ENCODE data around the gene STAT5B.
"Not testable (repeated sequence)": the region's sequence is repeated elsewhere in the genome, so short reads cannot be mapped to it uniquely, and the experiment has no call there.

The STAT5B gene

GRCh38 chr17:42305543-42306384, 29.6 kb upstream of the STAT5B start:
- no peak overlapping the region for H3K4me2 ChIP-seq (ENCODE audit: low read depth, low read length)
- H3K9ac ChIP-seq (ENCODE audit: low read length), result no peak overlapping the region
- H3F3A ChIP-seq (ENCODE audit: insufficient read depth, low read length), result no peaks in the 10 kb centered on the region

DNA sequence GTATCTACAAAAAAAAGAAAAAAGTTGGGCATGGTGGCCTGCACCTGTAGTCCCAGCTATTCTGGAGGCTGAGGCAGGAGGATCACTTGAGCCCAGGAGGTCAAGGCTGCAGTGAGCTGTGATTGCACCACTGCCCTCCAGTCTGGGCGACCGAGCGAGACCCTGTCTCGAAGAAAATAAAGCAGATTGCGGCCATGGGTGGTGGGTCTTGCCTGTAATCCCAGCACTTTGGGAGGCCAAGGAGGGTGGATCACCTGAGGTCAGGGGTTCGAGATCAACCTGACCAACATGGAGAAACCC, 28.8 kb upstream of the STAT5B start:
- not testable (repeated sequence) for H3F3A ChIP-seq (ENCODE audit: insufficient read depth, low read length); H3K9ac ChIP-seq (ENCODE audit: low read length); H3K27ac ChIP-seq (ENCODE audit: low read length); H3K27me3 ChIP-seq (replicated peaks; ENCODE audit: insufficient read depth, low read length); H2AFZ ChIP-seq (ENCODE audit: low read length); H3K4me1 ChIP-seq (ENCODE audit: low read length); H3K79me2 ChIP-seq (ENCODE audit: low read length); DNase-seq; H3K36me3 ChIP-seq (replicated peaks; ENCODE audit: insufficient read depth, low read length); H3K9me2 ChIP-seq (replicated peaks; ENCODE audit: insufficient read depth, low read length); H3K4me2 ChIP-seq (ENCODE audit: low read depth, low read length); H3K9me3 ChIP-seq (replicated peaks; ENCODE audit: insufficient read depth, low read length); H3K4me3 ChIP-seq (ENCODE audit: low read length); H4K20me1 ChIP-seq (ENCODE audit: insufficient read depth, low read length)

More at GRCh38 chr17:42305543-42306384, 29.6 kb upstream of the STAT5B start:
- H3K79me2 ChIP-seq (ENCODE audit: low read length), result no peaks in the 10 kb centered on the region
- H3K4me1 ChIP-seq (ENCODE audit: low read length), result no peaks in the 10 kb centered on the region
- TF ChIP-seq CTCF (IDR thresholded peaks at IDR 0.05; ENCODE audit: low read length) (no peak), EZH2 (optimal IDR thresholded peaks at IDR 0.05; ENCODE audit: low read depth, low read length) (no peak), EZH2phosphoT487 (IDR thresholded peaks at IDR 0.05; ENCODE audit: low read length) (no peak)
- H3K9me3 ChIP-seq (replicated peaks; ENCODE audit: insufficient read depth, low read length), result no peaks in the 10 kb centered on the region
- DNase-seq, result no peak
- H3K27me3 ChIP-seq (replicated peaks; ENCODE audit: insufficient read depth, low read length), result no peaks in the 10 kb centered on the region
- no peak overlapping the region for H3K27ac ChIP-seq (ENCODE audit: low read length)
- H4K20me1 ChIP-seq (ENCODE audit: insufficient read depth, low read length), result no peaks in the 10 kb centered on the region
- H3K4me3 ChIP-seq (ENCODE audit: low read length), result no peak overlapping the region
- no peak overlapping the region for H2AFZ ChIP-seq (ENCODE audit: low read length)
- no peaks in the 10 kb centered on the region for H3K36me3 ChIP-seq (replicated peaks; ENCODE audit: insufficient read depth, low read length)
- no peaks in the 10 kb centered on the region for H3K9me2 ChIP-seq (replicated peaks; ENCODE audit: insufficient read depth, low read length)

DNA sequence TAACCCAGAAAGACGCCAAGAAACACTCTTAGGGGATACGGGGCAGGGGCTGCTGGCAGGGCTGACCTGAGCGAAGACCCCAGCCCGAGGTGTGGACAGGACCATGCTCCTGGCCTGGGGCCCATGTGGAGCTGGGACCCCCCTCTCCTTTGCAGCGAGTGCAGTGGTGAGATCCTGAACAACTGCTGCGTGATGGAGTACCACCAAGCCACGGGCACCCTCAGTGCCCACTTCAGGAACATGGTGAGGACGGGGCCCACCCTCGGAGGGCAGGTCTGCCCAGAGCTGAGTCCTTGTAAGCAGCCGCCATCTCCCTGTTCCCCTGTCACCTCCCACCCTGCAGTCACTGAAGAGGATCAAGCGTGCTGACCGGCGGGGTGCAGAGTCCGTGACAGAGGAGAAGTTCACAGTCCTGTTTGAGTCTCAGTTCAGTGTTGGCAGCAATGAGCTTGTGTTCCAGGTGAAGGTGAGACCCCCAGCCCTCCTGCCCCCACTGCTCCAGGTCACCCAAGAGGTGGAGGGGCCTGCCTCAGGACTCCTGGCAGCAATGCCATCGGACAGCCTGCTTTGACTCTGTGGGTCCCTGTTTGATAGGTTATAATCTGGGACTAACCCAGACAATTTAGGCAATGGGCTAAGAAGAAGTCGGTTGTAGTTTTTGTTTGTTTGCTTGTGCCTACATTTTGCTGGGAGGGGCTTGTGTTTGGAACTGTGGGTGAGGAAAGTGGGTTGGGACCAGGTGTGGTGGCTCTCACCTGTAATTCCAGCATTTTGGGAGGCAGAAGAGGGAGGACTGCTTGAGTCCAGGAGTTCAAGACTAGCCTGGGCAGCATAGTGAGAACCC, 28.2 kb upstream of the STAT5B start:
- TF ChIP-seq EZH2 (optimal IDR thresholded peaks at IDR 0.05; ENCODE audit: low read depth, low read length) (no peak), CTCF (IDR thresholded peaks at IDR 0.05; ENCODE audit: low read length) (no peak), EZH2phosphoT487 (IDR thresholded peaks at IDR 0.05; ENCODE audit: low read length) (no peak)

More for the DNA sequence above, 28.2 kb upstream of the STAT5B start:
- H3K27me3 ChIP-seq (replicated peaks; ENCODE audit: insufficient read depth, low read length), result no peaks in the 10 kb centered on the region
- no peak overlapping the region for H3K4me2 ChIP-seq (ENCODE audit: low read depth, low read length)
- no peaks in the 10 kb centered on the region for H4K20me1 ChIP-seq (ENCODE audit: insufficient read depth, low read length)
- no peak for DNase-seq
- H3K9ac ChIP-seq (ENCODE audit: low read length), result no peak overlapping the region
- no peaks in the 10 kb centered on the region for H3K9me2 ChIP-seq (replicated peaks; ENCODE audit: insufficient read depth, low read length)
- H3K79me2 ChIP-seq (ENCODE audit: low read length), result no peaks in the 10 kb centered on the region
- H3K4me3 ChIP-seq (ENCODE audit: low read length), result no peak overlapping the region
- no peak overlapping the region for H2AFZ ChIP-seq (ENCODE audit: low read length)
- H3K9me3 ChIP-seq (replicated peaks; ENCODE audit: insufficient read depth, low read length), result no peaks in the 10 kb centered on the region
- H3K36me3 ChIP-seq (replicated peaks; ENCODE audit: insufficient read depth, low read length), result no peaks in the 10 kb centered on the region
- H3K4me1 ChIP-seq (ENCODE audit: low read length), result no peaks in the 10 kb centered on the region
- no peak overlapping the region for H3K27ac ChIP-seq (ENCODE audit: low read length)
- H3F3A ChIP-seq (ENCODE audit: insufficient read depth, low read length), result no peaks in the 10 kb centered on the region

Data from MM.1S (cell line).